Ascending aorta (tissue), 2 donors: Measurements from ENCODE around the gene COL28A1. TPM values are rescaled to one million over a fixed set of nuclear protein-coding genes. Genes with fewer than 3 reads are reported as not detected.
"Not testable (repeated sequence)": the region's sequence is repeated elsewhere in the genome, so short reads cannot be mapped to it uniquely, and the experiment has no call there.

Experiments
- DNase-seq, 2 donors: peaks; one replicate each; pipeline ENCODE4 v3.0.0-alpha.2; 2019; ENCODE audit warnings: low spot score in 2 of 2
- H3K27ac ChIP-seq, 2 donors: fragments of 200-600 bp; sonication (generic); one replicate each; pipeline ENCODE4 v1.5.1; 2016 to 2017; ENCODE audit warnings: mild to moderate bottlenecking in 1 of 2
- H3K27me3 ChIP-seq: fragments of 200-600 bp; sonication (generic); one replicate; pipeline ENCODE4 v1.5.1; 2017
- H3K36me3 ChIP-seq, 2 donors: fragments of 200-600 bp; sonication (generic); one replicate each; pipeline ENCODE4 v1.5.1; 2016
- H3K4me1 ChIP-seq, 2 donors: fragments of 200-600 bp; sonication (generic); one replicate each; pipeline ENCODE4 v1.5.1; 2016 to 2017; ENCODE audit warnings: mild to moderate bottlenecking in 1 of 2
- H3K4me3 ChIP-seq, 2 donors: fragments of 200-600 bp; sonication (generic); one replicate each; pipeline ENCODE4 v1.5.1; 2016 to 2017; ENCODE audit warnings: mild to moderate bottlenecking in 1 of 2
- H3K9me3 ChIP-seq, 2 donors: fragments of 200-600 bp; sonication (generic); one replicate each; pipeline ENCODE4 v1.5.1; 2016
- CTCF ChIP-seq, 3 experiments: fragments of 200-600 bp in 2 of 3; fragments of 450-650 bp in 1 of 3; sonication (generic) in 2 of 3; IDR thresholded peaks; one replicate each; pipeline ENCODE4 v1.5.1; 2016 to 2019; ENCODE audit warnings: antibody characterized with exemption in 3 of 3, mild to moderate bottlenecking in 1 of 3, moderate library complexity in 1 of 3
- intact Hi-C: fragments of 100-400 bp; cut with DNase I; formaldehyde crosslinking; loops from one replicate; pipeline ENCODE4 v1.15.1; 2023
- total RNA-seq: library from RNA; depleted of rRNA; stranded (reverse); fragments of >200 nt; gene quantifications from one replicate; pipeline ENCODE4 v1.1.0, GENCODE V29; 2016

COL28A1 gene
- total RNA-seq, 1 donor from 2014 or later: 0.11 TPM

GRCh38 chr7:7486362-7486761, 49.3 kb downstream of the COL28A1 start:
- intact Hi-C loops: no loop called here
- TF ChIP-seq CTCF (IDR thresholded peaks at IDR 0.05): no peak

GRCh38 chr7:7484072-7484471, 51.6 kb downstream of the COL28A1 start:
- no peak overlapping the region for H3K27ac ChIP-seq
- no peak for TF ChIP-seq CTCF (IDR thresholded peaks at IDR 0.05)
- no peaks in the 10 kb centered on the region for H3K36me3 ChIP-seq
- H3K4me3 ChIP-seq: no peak overlapping the region
- intact Hi-C loops: no loop called here
- H3K9me3 ChIP-seq: peaks cover 0 to 4% of the 10 kb centered on the region in 2 donors
- DNase-seq: no peak
- H3K27me3 ChIP-seq: no peaks in the 10 kb centered on the region
- no peaks in the 10 kb centered on the region for H3K4me1 ChIP-seq

More at GRCh38 chr7:7486362-7486761, 49.3 kb downstream of the COL28A1 start:
- no peak for DNase-seq
- H3K27ac ChIP-seq: no peak overlapping the region
- H3K36me3 ChIP-seq: no peaks in the 10 kb centered on the region
- no peaks in the 10 kb centered on the region for H3K4me1 ChIP-seq
- H3K27me3 ChIP-seq: no peaks in the 10 kb centered on the region
- H3K4me3 ChIP-seq: no peak overlapping the region
- H3K9me3 ChIP-seq: peaks cover 0 to 4% of the 10 kb centered on the region in 2 donors

GRCh38 chr7:7481802-7482201, 53.9 kb downstream of the COL28A1 start:
- intact Hi-C loops: no loop called here
- no peak for DNase-seq
- H3K36me3 ChIP-seq: no peaks in the 10 kb centered on the region
- no peaks in the 10 kb centered on the region for H3K9me3 ChIP-seq
- no peak overlapping the region for H3K27ac ChIP-seq
- no peak overlapping the region for H3K4me3 ChIP-seq
- no peak for TF ChIP-seq CTCF (IDR thresholded peaks at IDR 0.05)
- no peaks in the 10 kb centered on the region for H3K27me3 ChIP-seq
- no peaks in the 10 kb centered on the region for H3K4me1 ChIP-seq

GRCh38 chr7:7479275-7479805, 56.3 kb downstream of the COL28A1 start:
- H3K27me3 ChIP-seq: no peaks in the 10 kb centered on the region
- H3K4me3 ChIP-seq: no peak overlapping the region
- DNase-seq: no peak
- H3K36me3 ChIP-seq: no peaks in the 10 kb centered on the region
- TF ChIP-seq CTCF (IDR thresholded peaks at IDR 0.05): no peak
- no peaks in the 10 kb centered on the region for H3K4me1 ChIP-seq
- H3K9me3 ChIP-seq: no peaks in the 10 kb centered on the region
- intact Hi-C loops: no loop called here
- no peak overlapping the region for H3K27ac ChIP-seq

GRCh38 chr7:7478569-7478968, 57.1 kb downstream of the COL28A1 start:
- Histone ChIP-seq H3K27ac (no peak overlapping the region), H3K9me3 (no peaks in the 10 kb centered on the region), H3K36me3 (no peaks in the 10 kb centered on the region), H3K4me3 (no peak overlapping the region), H3K27me3 (no peaks in the 10 kb centered on the region), H3K4me1 (no peaks in the 10 kb centered on the region)
- no peak for TF ChIP-seq CTCF (IDR thresholded peaks at IDR 0.05)
- DNase-seq: no peak
- intact Hi-C loops: no loop called here

GRCh38 chr7:7477641-7478040, 58.0 kb downstream of the COL28A1 start:
- H3K9me3 ChIP-seq, intact Hi-C loops, DNase-seq, H3K4me1 ChIP-seq, H3K36me3 ChIP-seq, H3K27ac ChIP-seq, H3K27me3 ChIP-seq, H3K4me3 ChIP-seq: not testable (repeated sequence)
